ENCODE measurements around the gene MESD. TPM values are rescaled to one million over a fixed set of nuclear protein-coding genes. Genes with fewer than 3 reads are reported as not detected.

MESD gene
- total RNA-seq, 4 donors from 2014 or later = 21.2 to 43.8 (median 35.1) TPM

GRCh38 chr15:80982839-80983238 lies 6.8 kb downstream of the MESD start:
- DNase-seq (ENCODE audit: low spot score in 2 of 2) = no peak
- Histone ChIP-seq H3K9me3 (no peaks in the 10 kb centered on the region), H3K27me3 (no peaks in the 10 kb centered on the region), H3K4me1 (peaks cover 0 to 44% (median 3%) of the 10 kb centered on the region in 4 donors), H3K27ac (no peak overlapping the region), H3K36me3 (peaks cover 0 to 35% (median 3%) of the 10 kb centered on the region in 3 donors), H3K4me3 (no peak overlapping the region)
- TF ChIP-seq EP300 (IDR thresholded peaks at IDR 0.05) = no peak
- no peak for TF ChIP-seq CTCF (IDR thresholded peaks at IDR 0.05)
- no peak for TF ChIP-seq POLR2A (IDR thresholded peaks at IDR 0.05)
- WGBS, 2 donors = 72 to 78% methylated on average over 5 of the region's 5 CpGs

- Histone ChIP-seq H3K9me3 (no peaks in the 10 kb centered on the region), H3K36me3 (peaks cover 0 to 35% (median 3%) of the 10 kb centered on the region in 3 donors), H3K4me1 (peaks cover 0 to 44% (median 4%) of the 10 kb centered on the region in 4 donors), H3K27me3 (no peaks in the 10 kb centered on the region), H3K27ac (no peak overlapping the region), H3K4me3 (no peak overlapping the region)
- TF ChIP-seq CTCF (IDR thresholded peaks at IDR 0.05) (no peak), POLR2A (IDR thresholded peaks at IDR 0.05) (no peak), EP300 (IDR thresholded peaks at IDR 0.05) (no peak)
- 79 to 85% methylated on average over 2 of the region's 2 CpGs for WGBS, 2 donors
- DNase-seq (ENCODE audit: low spot score in 2 of 2) = no peak
These were observed 7.4 kb downstream of the MESD start for GRCh38 chr15:80982205-80982604.

- DNase-seq (ENCODE audit: low spot score in 2 of 2) = no peak
- H3K27ac ChIP-seq = no peak overlapping the region
- WGBS, 2 donors = 63 to 80% methylated on average over 8 of the region's 8 CpGs
- no peaks in the 10 kb centered on the region for H3K9me3 ChIP-seq
- TF ChIP-seq CTCF (IDR thresholded peaks at IDR 0.05) (no peak), POLR2A (IDR thresholded peaks at IDR 0.05) (no peak), EP300 (IDR thresholded peaks at IDR 0.05) (no peak)
- no peak overlapping the region for H3K4me3 ChIP-seq
- no peaks in the 10 kb centered on the region for H3K27me3 ChIP-seq
- H3K4me1 ChIP-seq = peaks cover 0 to 29% (median 3%) of the 10 kb centered on the region in 4 donors
- peaks cover 0 to 39% (median 3%) of the 10 kb centered on the region in 3 donors for H3K36me3 ChIP-seq
These were observed 9.9 kb downstream of the MESD start for GRCh38 chr15:80979538-80980200.

GRCh38 chr15:80978685-80979329 lies 10.8 kb downstream of the MESD start:
- no peak overlapping the region for H3K4me3 ChIP-seq
- no peak for TF ChIP-seq POLR2A (IDR thresholded peaks at IDR 0.05)
- TF ChIP-seq EP300 (IDR thresholded peaks at IDR 0.05) = no peak
- TF ChIP-seq CTCF (IDR thresholded peaks at IDR 0.05) = no peak
- DNase-seq (ENCODE audit: low spot score in 2 of 2) = no peak
- H3K36me3 ChIP-seq = peaks cover 0 to 39% (median 3%) of the 10 kb centered on the region in 3 donors
- H3K27me3 ChIP-seq = no peaks in the 10 kb centered on the region
- H3K27ac ChIP-seq = no peak overlapping the region
- peaks cover 0 to 27% (median 3%) of the 10 kb centered on the region in 4 donors for H3K4me1 ChIP-seq
- H3K9me3 ChIP-seq = no peaks in the 10 kb centered on the region
- 89 to 96% methylated on average over 7 of the region's 7 CpGs for WGBS, 2 donors

- Histone ChIP-seq H3K27ac (peak overlapping the region in 2 of 4 donors; percentile 30 to 32), H3K36me3 (peaks cover 0 to 43% (median 3%) of the 10 kb centered on the region in 3 donors), H3K4me1 (peaks cover 0 to 31% (median 3%) of the 10 kb centered on the region in 4 donors), H3K4me3 (no peak overlapping the region), H3K9me3 (no peaks in the 10 kb centered on the region), H3K27me3 (no peaks in the 10 kb centered on the region)
- peak; percentile 50 to 73 for DNase-seq (ENCODE audit: low spot score in 2 of 2)
- TF ChIP-seq EP300 (IDR thresholded peaks at IDR 0.05) = no peak
- peak; percentile 39 to 76 (median 57) for TF ChIP-seq CTCF (IDR thresholded peaks at IDR 0.05)
- TF ChIP-seq POLR2A (IDR thresholded peaks at IDR 0.05) = no peak
- 24 to 44% methylated on average over 7 of the region's 7 CpGs for WGBS, 2 donors
These were observed 12.0 kb downstream of the MESD start for GRCh38 chr15:80977627-80978036.
